Loucy (cell line): ENCODE results near the gene TMEM132C.

Source experiments
- H2AFZ ChIP-seq: fragments of 200-600 bp; sonication (generic); 2 replicates; pipeline ENCODE4 v1.6.0; 2016; ENCODE audit warnings: antibody characterized with exemption, mild to moderate bottlenecking, low read length, moderate library complexity
- H3F3A ChIP-seq: fragments of 200-600 bp; 2 replicates; pipeline ENCODE4 v1.6.0; 2016; ENCODE audit warnings: antibody characterized with exemption, low read depth, mild to moderate bottlenecking
- H3K27me3 ChIP-seq: fragments of 200-600 bp; sonication (generic); 2 replicates; pipeline ENCODE4 v1.6.1; 2014; ENCODE audit warnings: low read length, mild to moderate bottlenecking; ENCODE audit not compliant: insufficient read depth, poor library complexity, severe bottlenecking
- H3K36me3 ChIP-seq: fragments of 200-600 bp; sonication (generic); 2 replicates; pipeline ENCODE4 v1.6.1; 2016; ENCODE audit warnings: low read length; ENCODE audit not compliant: insufficient read depth
- H3K4me1 ChIP-seq: fragments of 200-600 bp; sonication (generic); 2 replicates; pipeline ENCODE4 v1.5.1; 2014; ENCODE audit warnings: low read length, mild to moderate bottlenecking; ENCODE audit not compliant: insufficient read depth, poor library complexity, severe bottlenecking
- H3K4me2 ChIP-seq: fragments of 200-600 bp; sonication (generic); 2 replicates; pipeline ENCODE4 v1.6.0; 2014; ENCODE audit warnings: antibody characterized with exemption, low read length, low read depth, mild to moderate bottlenecking; ENCODE audit not compliant: poor library complexity, severe bottlenecking
- H3K4me3 ChIP-seq: fragments of 200-600 bp; sonication (generic); 2 replicates; pipeline ENCODE4 v1.5.1; 2014; ENCODE audit warnings: low read length, mild to moderate bottlenecking, mixed read lengths; ENCODE audit not compliant: poor library complexity, severe bottlenecking
- H3K79me2 ChIP-seq: fragments of 200-600 bp; sonication (generic); 2 replicates; pipeline ENCODE4 v1.6.1; 2014; ENCODE audit warnings: low read length; ENCODE audit not compliant: insufficient read depth
- H3K9ac ChIP-seq: fragments of 200-600 bp; sonication (generic); 2 replicates; pipeline ENCODE4 v1.6.0; 2014; ENCODE audit warnings: mild to moderate bottlenecking, low read depth, low read length, moderate library complexity; ENCODE audit not compliant: poor library complexity, severe bottlenecking
- H3K9me2 ChIP-seq: fragments of 200-600 bp; sonication (generic); replicated peaks from 2 replicates; pipeline ENCODE4 v1.6.1; 2016; ENCODE audit warnings: low read depth, low read length, mixed read lengths
- H3K9me3 ChIP-seq: fragments of 200-600 bp; sonication (generic); 2 replicates; pipeline ENCODE4 v1.6.1; 2014; ENCODE audit warnings: mild to moderate bottlenecking, antibody characterized with exemption, low read length, low read depth; ENCODE audit not compliant: insufficient read depth
- H4K20me1 ChIP-seq: fragments of 200-600 bp; sonication (generic); 2 replicates; pipeline ENCODE4 v1.6.0; 2014; ENCODE audit warnings: antibody characterized with exemption, low read length, mild to moderate bottlenecking; ENCODE audit not compliant: insufficient read depth, poor library complexity, severe bottlenecking
- EZH2phosphoT487 ChIP-seq: fragments of 200-600 bp; IDR thresholded peaks from 2 replicates; pipeline ENCODE4 v1.6.1; 2018; ENCODE audit warnings: antibody characterized with exemption, mild to moderate bottlenecking, moderate library complexity, borderline replicate concordance
- TF ChIP-seq, protein P1 (sequence below): fragments of 200-600 bp; sonication (generic); conservative IDR thresholded peaks from 2 replicates; pipeline ENCODE4 v1.5.1; 2014; ENCODE audit warnings: mild to moderate bottlenecking, antibody characterized with exemption, low read length

TMEM132C gene

DNA sequence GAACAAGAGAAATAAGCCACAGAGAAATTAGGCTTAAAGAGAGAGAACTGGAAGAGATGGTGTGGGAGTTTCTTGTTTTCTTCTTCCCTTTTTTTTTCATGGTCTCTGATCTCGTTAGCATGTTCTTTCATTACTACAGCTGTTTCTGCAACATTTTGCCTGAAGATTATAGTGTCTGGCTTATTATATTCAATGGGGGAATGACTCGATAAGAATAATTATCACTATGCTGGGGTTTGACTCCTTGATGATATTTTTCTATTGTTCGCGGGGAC is 70.0 kb downstream of the TMEM132C start:
- no peak overlapping the region for H3K4me2 ChIP-seq
- H2AFZ ChIP-seq = no peak overlapping the region
- TF ChIP-seq EZH2phosphoT487 = no peak
- TF ChIP-seq, protein P1, sequence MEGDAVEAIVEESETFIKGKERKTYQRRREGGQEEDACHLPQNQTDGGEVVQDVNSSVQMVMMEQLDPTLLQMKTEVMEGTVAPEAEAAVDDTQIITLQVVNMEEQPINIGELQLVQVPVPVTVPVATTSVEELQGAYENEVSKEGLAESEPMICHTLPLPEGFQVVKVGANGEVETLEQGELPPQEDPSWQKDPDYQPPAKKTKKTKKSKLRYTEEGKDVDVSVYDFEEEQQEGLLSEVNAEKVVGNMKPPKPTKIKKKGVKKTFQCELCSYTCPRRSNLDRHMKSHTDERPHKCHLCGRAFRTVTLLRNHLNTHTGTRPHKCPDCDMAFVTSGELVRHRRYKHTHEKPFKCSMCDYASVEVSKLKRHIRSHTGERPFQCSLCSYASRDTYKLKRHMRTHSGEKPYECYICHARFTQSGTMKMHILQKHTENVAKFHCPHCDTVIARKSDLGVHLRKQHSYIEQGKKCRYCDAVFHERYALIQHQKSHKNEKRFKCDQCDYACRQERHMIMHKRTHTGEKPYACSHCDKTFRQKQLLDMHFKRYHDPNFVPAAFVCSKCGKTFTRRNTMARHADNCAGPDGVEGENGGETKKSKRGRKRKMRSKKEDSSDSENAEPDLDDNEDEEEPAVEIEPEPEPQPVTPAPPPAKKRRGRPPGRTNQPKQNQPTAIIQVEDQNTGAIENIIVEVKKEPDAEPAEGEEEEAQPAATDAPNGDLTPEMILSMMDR = no peak
- no peak overlapping the region for H3K4me3 ChIP-seq
- no peaks in the 10 kb centered on the region for H4K20me1 ChIP-seq
- H3K4me1 ChIP-seq = no peaks in the 10 kb centered on the region
- no peak overlapping the region for H3K9ac ChIP-seq
- H3K79me2 ChIP-seq = no peaks in the 10 kb centered on the region
- H3K36me3 ChIP-seq = no peaks in the 10 kb centered on the region
- no peaks in the 10 kb centered on the region for H3K27me3 ChIP-seq
- H3F3A ChIP-seq = no peaks in the 10 kb centered on the region
- no peaks in the 10 kb centered on the region for H3K9me2 ChIP-seq
- H3K9me3 ChIP-seq = no peaks in the 10 kb centered on the region

DNA sequence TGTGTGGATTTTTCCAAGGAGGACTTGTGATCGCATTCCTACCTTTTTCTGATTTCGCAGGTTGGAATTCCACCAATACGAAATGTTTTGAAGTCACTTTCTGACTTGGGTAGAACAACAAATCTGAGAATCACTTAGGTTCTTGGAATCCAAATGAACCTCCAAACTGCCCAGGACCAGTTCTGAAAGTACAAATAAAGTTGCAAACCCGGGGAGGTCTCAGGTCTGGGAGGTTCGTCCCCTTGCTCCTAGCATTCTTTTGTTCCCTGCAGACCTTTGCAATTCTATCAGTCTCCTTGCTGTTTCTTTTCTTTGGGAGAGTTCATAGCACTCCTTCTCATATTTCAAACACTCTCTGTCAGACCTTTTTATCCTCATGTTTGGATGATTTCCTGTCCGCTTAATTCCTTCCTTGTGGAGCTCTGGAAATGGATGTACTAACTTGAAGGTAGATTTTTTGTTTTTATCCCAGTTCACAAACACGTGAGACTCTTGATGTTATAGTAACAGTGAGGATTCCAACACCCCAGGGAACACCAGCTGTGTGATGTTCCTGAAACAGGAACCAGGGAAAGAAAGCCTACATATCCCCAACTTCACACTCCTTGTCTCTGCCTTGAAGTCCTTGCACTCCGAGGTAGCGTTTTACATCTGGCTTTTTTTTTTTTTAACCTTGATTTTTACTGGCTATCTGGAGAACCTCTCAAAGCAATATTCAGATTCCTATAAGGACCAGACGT is 70.6 kb downstream of the TMEM132C start:
- H4K20me1 ChIP-seq = no peaks in the 10 kb centered on the region
- no peaks in the 10 kb centered on the region for H3K36me3 ChIP-seq
- no peaks in the 10 kb centered on the region for H3K9me2 ChIP-seq
- no peak for TF ChIP-seq EZH2phosphoT487
- TF ChIP-seq, protein P1 = no peak
- H3K9ac ChIP-seq = no peak overlapping the region
- no peaks in the 10 kb centered on the region for H3K4me1 ChIP-seq
- no peaks in the 10 kb centered on the region for H3K9me3 ChIP-seq
- H3K4me2 ChIP-seq = no peak overlapping the region
- H3F3A ChIP-seq = no peaks in the 10 kb centered on the region
- H3K27me3 ChIP-seq = no peaks in the 10 kb centered on the region
- H2AFZ ChIP-seq = no peak overlapping the region
- H3K79me2 ChIP-seq = no peaks in the 10 kb centered on the region
- H3K4me3 ChIP-seq = no peak overlapping the region

GRCh38 chr12:128338386-128339125 is 71.6 kb downstream of the TMEM132C start:
- Histone ChIP-seq H4K20me1 (no peaks in the 10 kb centered on the region), H3K9me3 (no peaks in the 10 kb centered on the region), H3K9ac (no peak overlapping the region), H3K4me3 (no peak overlapping the region), H2AFZ (no peak overlapping the region), H3K4me1 (no peaks in the 10 kb centered on the region), H3K79me2 (no peaks in the 10 kb centered on the region), H3F3A (no peaks in the 10 kb centered on the region), H3K36me3 (no peaks in the 10 kb centered on the region), H3K27me3 (no peaks in the 10 kb centered on the region), H3K9me2 (no peaks in the 10 kb centered on the region), H3K4me2 (no peak overlapping the region)
- no peak for TF ChIP-seq EZH2phosphoT487
- TF ChIP-seq, protein P1 = no peak
